Measurements from ENCODE around the gene ENTPD2. TPM values are rescaled to one million over a fixed set of nuclear protein-coding genes. Genes with fewer than 3 reads are reported as not detected.

ENTPD2 gene
- total and polyA plus RNA-seq, 9 of the 15 experiments (the other 6 are each of a cell fraction or from before 2014, with no cell fraction given) = 0.04 to 0.60 (median 0.14) TPM; not detected in 4

DNA sequence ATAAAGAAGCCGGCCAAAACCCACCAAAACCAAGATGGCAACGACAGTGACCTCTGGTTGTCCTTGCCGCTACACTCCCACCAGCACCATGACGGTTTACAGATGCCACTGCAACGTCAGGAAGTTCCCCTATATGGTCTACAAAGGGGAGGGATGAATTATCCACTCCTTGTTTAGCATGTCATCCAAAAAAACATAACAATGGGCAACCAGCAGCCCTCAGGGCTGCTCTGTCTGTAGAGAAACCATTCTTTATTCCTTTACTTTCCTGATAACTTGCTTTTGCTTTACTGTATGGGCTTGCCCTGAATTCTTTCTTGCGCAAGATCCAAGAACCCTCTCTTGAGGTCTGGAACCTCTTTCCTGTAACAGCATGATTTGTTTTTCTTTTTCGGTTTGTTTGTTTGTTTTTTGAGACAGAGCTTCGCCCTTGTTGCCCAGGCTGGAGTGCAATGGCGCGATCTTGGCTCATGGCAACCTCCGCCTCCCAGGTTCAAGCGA is 21.5 kb upstream of the ENTPD2 start (continued):
- TF ChIP-seq GTF3C2 (IDR thresholded peaks at IDR 0.05; ENCODE audit: borderline replicate concordance, extremely low read depth, insufficient read length) (no peak), NR2C2 (CRISPR knock-in tag; IDR thresholded peaks at IDR 0.05) (no peak), NR2C2 (tag; IDR thresholded peaks at IDR 0.05) (peak; percentile 61; the same call in 1 of the 2 replicates), MXI1 (IDR thresholded peaks at IDR 0.05; ENCODE audit: low read depth, low read length) (no peak), CTBP1 (IDR thresholded peaks at IDR 0.05; ENCODE audit: borderline replicate concordance) (no peak), PTBP1 (IDR thresholded peaks at IDR 0.05; ENCODE audit: low read depth, low read length) (no peak), ZNF263 (CRISPR knock-in tag; IDR thresholded peaks at IDR 0.05; ENCODE audit: borderline replicate concordance) (no peak), NFRKB (IDR thresholded peaks at IDR 0.05; ENCODE audit: low read depth) (0 out of 2 replicates have a peak, but pooled peaks have one; percentile 7), ZNF217 (CRISPR knock-in tag; IDR thresholded peaks at IDR 0.05) (no peak), GABPB2 (CRISPR knock-in tag; conservative IDR thresholded peaks at IDR 0.05) (no peak), ZFX (CRISPR knock-in tag; IDR thresholded peaks at IDR 0.05) (no peak), MYC (IDR thresholded peaks at IDR 0.05; ENCODE audit: low read depth, low read length) (no peak), MYC (CRISPR knock-in tag; IDR thresholded peaks at IDR 0.05; ENCODE audit: borderline replicate concordance, low read depth) (no peak; the same call in 1 of the 2 replicates), WHSC1 (IDR thresholded peaks at IDR 0.05; ENCODE audit: low read length) (no peak), TGIF2 (CRISPR knock-in tag; IDR thresholded peaks at IDR 0.05) (no peak), MAFF (IDR thresholded peaks at IDR 0.05; ENCODE audit: low read length) (no peak), XRCC4 (IDR thresholded peaks at IDR 0.05; ENCODE audit: extremely low read depth, insufficient read depth, insufficient read length) (no peak), PHF21A (IDR thresholded peaks at IDR 0.05; ENCODE audit: borderline replicate concordance, low read depth) (no peak), HLTF (IDR thresholded peaks at IDR 0.05) (no peak), CBFB (CRISPR knock-in tag; IDR thresholded peaks at IDR 0.05) (no peak), CCNT2 (IDR thresholded peaks at IDR 0.05; ENCODE audit: borderline replicate concordance, extremely low read depth, insufficient read length, low read depth, low read length) (no peak), ZNF165 (CRISPR knock-in tag; IDR thresholded peaks at IDR 0.05; ENCODE audit: borderline replicate concordance) (no peak), ILF3 (IDR thresholded peaks at IDR 0.05; ENCODE audit: borderline replicate concordance) (no peak)
- TF ChIP-seq, protein P1, sequence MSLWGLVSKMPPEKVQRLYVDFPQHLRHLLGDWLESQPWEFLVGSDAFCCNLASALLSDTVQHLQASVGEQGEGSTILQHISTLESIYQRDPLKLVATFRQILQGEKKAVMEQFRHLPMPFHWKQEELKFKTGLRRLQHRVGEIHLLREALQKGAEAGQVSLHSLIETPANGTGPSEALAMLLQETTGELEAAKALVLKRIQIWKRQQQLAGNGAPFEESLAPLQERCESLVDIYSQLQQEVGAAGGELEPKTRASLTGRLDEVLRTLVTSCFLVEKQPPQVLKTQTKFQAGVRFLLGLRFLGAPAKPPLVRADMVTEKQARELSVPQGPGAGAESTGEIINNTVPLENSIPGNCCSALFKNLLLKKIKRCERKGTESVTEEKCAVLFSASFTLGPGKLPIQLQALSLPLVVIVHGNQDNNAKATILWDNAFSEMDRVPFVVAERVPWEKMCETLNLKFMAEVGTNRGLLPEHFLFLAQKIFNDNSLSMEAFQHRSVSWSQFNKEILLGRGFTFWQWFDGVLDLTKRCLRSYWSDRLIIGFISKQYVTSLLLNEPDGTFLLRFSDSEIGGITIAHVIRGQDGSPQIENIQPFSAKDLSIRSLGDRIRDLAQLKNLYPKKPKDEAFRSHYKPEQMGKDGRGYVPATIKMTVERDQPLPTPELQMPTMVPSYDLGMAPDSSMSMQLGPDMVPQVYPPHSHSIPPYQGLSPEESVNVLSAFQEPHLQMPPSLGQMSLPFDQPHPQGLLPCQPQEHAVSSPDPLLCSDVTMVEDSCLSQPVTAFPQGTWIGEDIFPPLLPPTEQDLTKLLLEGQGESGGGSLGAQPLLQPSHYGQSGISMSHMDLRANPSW (CRISPR knock-in tag; IDR thresholded peaks at IDR 0.05) = no peak
- TF ChIP-seq, protein P2, sequence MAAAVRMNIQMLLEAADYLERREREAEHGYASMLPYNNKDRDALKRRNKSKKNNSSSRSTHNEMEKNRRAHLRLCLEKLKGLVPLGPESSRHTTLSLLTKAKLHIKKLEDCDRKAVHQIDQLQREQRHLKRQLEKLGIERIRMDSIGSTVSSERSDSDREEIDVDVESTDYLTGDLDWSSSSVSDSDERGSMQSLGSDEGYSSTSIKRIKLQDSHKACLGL (CRISPR knock-in tag; IDR thresholded peaks at IDR 0.05; ENCODE audit: borderline replicate concordance, poor library complexity, severe bottlenecking) = no peak

All from K562 (cell line).